ENCODE measurements around the gene OR6K2.
"Not testable (repeated sequence)": the region's sequence is repeated elsewhere in the genome, so short reads cannot be mapped to it uniquely, and the experiment has no call there.

OR6K2 gene

GRCh38 chr1:158700552-158700951 is at the start of gene OR6K2:
Gene OR6K2, minus strand, starts transcription at chr1:158700652. Its CDS starts 0 bp downstream, at chr1:158700652.
- DNase-seq, result no peak

- no peak for DNase-seq
Measured at GRCh38 chr1:158735848-158736247, 35.4 kb upstream of the OR6K2 start.

- no peak for DNase-seq
Measured at GRCh38 chr1:158732524-158732923, 32.1 kb upstream of the OR6K2 start.

- no peak for DNase-seq
Measured at GRCh38 chr1:158731707-158732106, 31.3 kb upstream of the OR6K2 start.

GRCh38 chr1:158730453-158730852 is 30.0 kb upstream of the OR6K2 start:
- no peak for DNase-seq

GRCh38 chr1:158728510-158729225 is 28.2 kb upstream of the OR6K2 start:
- DNase-seq, result no peak

GRCh38 chr1:158724442-158724841 is 24.0 kb upstream of the OR6K2 start:
- DNase-seq, result no peak

- no peak for DNase-seq
Measured at GRCh38 chr1:158720620-158721019, 20.2 kb upstream of the OR6K2 start, which contains the start of gene OR6K3. Gene OR6K3, minus strand, starts transcription at chr1:158720720. Its CDS starts 2,605 bp downstream, at chr1:158718115.

- DNase-seq, result no peak
Measured at GRCh38 chr1:158719664-158720063, 19.2 kb upstream of the OR6K2 start.

GRCh38 chr1:158717344-158717743 is 16.9 kb upstream of the OR6K2 start:
- DNase-seq, result no peak

GRCh38 chr1:158716335-158716734 is 15.9 kb upstream of the OR6K2 start:
- DNase-seq, result no peak

GRCh38 chr1:158714754-158715153 is 14.3 kb upstream of the OR6K2 start:
- DNase-seq, result no peak

GRCh38 chr1:158711098-158711497 is 10.6 kb upstream of the OR6K2 start:
- DNase-seq, result no peak

GRCh38 chr1:158706096-158706495 is 5.6 kb upstream of the OR6K2 start:
- DNase-seq, result no peak

GRCh38 chr1:158694596-158694995 is 5.9 kb downstream of the OR6K2 start:
- DNase-seq, result no peak

- DNase-seq, result no peak
Measured at GRCh38 chr1:158692356-158692755, 8.1 kb downstream of the OR6K2 start.

- no peak for DNase-seq
Measured at GRCh38 chr1:158691907-158692306, 8.5 kb downstream of the OR6K2 start.

- DNase-seq, result not testable (repeated sequence)
Measured at GRCh38 chr1:158691149-158691548, 9.3 kb downstream of the OR6K2 start.

GRCh38 chr1:158689875-158690274 is 10.6 kb downstream of the OR6K2 start:
- no peak for DNase-seq

- DNase-seq, result no peak
Measured at GRCh38 chr1:158689110-158689509, 11.3 kb downstream of the OR6K2 start.

- DNase-seq, result not testable (repeated sequence)
Measured at GRCh38 chr1:158688343-158688742, 12.1 kb downstream of the OR6K2 start.

- no peak for DNase-seq
Measured at GRCh38 chr1:158687037-158687436, 13.4 kb downstream of the OR6K2 start.

- DNase-seq, result no peak
Measured at GRCh38 chr1:158686111-158687009, 14.1 kb downstream of the OR6K2 start, which contains the start of gene SPTA1. Gene SPTA1, minus strand, starts transcription at chr1:158686715. Its CDS starts 198 bp downstream, at chr1:158686517.

- no peak for DNase-seq
Measured at GRCh38 chr1:158685085-158685484, 15.4 kb downstream of the OR6K2 start.

Data from NCI-H526 treated with DMSO at 0.1 percent for 48 hours (cell line).